Mucosa of descending colon (tissue), 3 donors: Measurements from ENCODE around the gene PLIN3. TPM values are rescaled to one million over a fixed set of nuclear protein-coding genes. Genes with fewer than 3 reads are reported as not detected.
"Not testable (repeated sequence)": the region's sequence is repeated elsewhere in the genome, so short reads cannot be mapped to it uniquely, and the experiment has no call there.

Source experiments
- ATAC-seq: fragments of 200-7000 bp; cut with Tn5 transposase; one replicate; pipeline ENCODE4 v1.9.1; 2020; ENCODE audit warnings: mild to moderate bottlenecking, moderate library complexity
- DNase-seq, 3 donors: peaks; one replicate each; pipeline ENCODE4 v3.0.0-alpha.2; 2020
- H3K36me3 ChIP-seq: fragments of 200-600 bp; one replicate; pipeline ENCODE4 v1.8.0; 2021; ENCODE audit warnings: low read depth, mild to moderate bottlenecking
- H3K4me1 ChIP-seq: fragments of 200-600 bp; one replicate; pipeline ENCODE4 v1.8.0; 2021; ENCODE audit warnings: low read depth, mild to moderate bottlenecking
- H3K4me3 ChIP-seq: fragments of 200-600 bp; one replicate; pipeline ENCODE4 v1.8.0; 2021; ENCODE audit warnings: mild to moderate bottlenecking
- H3K9me3 ChIP-seq: fragments of 200-600 bp; one replicate; pipeline ENCODE4 v1.8.0; 2021; ENCODE audit warnings: mild to moderate bottlenecking
- intact Hi-C, 2 donors: fragments of 100-400 bp; cut with DNase I in 1 of 2; cut with micrococcal nuclease in 1 of 2; formaldehyde crosslinking; loops; one replicate each; pipeline versions ENCODE4 v1.11.0 to v1.11.1; 2022; cut with DNase I, micrococcal nuclease
- total RNA-seq, 3 donors: library from RNA; stranded (reverse); fragmentation: NEBNext Ultra II Directional in 2 of 3; extraction: Animal tissue kit (Norgen Biotek cat#: 25700) in 2 of 3; gene quantifications; one replicate each; pipeline versions ENCODE4 v1.2.1 to v1.2.4, GENCODE V29; 2021 to 2023
- TF ChIP-seq, protein P1 (sequence below): fragments of 200-600 bp; IDR thresholded peaks from one replicate; pipeline ENCODE4 v1.8.0; 2022; ENCODE audit warnings: antibody characterized with exemption, mild to moderate bottlenecking
- donor health status: DM: no; HTN: no; CAD: no; lungs with moderate emphysema.
- donor health status: DM: no; HTN: no; CAD: no.
- donor health status: DM: no; HTN: yes; CAD: no.

PLIN3 gene
- total RNA-seq, 3 donors from 2014 or later: 77.3 to 125 (median 108) TPM

DNA sequence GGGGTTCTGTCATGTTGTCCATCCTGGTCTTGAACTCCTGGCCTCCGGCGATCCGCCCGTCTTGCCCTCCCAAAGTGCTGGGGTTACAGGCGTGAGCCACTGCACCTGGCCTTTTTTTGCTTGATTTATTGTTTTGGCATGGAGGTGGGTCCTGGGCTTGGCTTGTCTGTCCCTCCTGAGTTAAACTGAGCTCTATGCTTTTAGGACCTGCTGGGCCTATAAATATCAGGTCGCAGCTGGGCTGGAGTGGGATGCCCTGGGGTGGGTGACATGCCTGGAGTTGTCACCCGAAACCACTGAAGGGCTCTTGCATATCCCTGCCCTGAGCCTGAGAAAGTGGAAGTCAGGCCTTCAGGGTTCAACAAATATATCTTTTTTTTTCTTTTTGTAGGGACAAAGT, 29.7 kb upstream of the PLIN3 start:
- intact Hi-C loops: no loop called here

DNA sequence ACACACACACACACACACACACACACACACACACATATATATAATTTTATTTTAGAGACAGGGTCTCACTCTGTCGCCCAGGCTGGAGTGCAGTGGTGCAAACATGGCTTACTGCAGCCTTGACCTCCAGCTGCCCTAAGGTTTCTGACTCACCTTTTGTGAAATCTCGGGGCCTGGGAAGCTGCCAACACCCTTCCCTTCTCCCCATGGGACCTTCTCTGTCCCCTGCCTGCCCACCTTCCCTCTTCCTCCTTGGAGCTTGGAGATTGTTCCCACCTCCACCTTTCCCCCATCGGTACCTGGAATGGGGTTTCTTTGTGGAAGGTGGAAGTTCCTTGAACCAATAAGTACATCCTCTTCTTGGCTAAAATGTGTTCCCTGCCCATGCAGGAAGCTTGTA, 28.9 kb upstream of the PLIN3 start:
- intact Hi-C loops: no loop called here
- Histone ChIP-seq H3K36me3 (no peaks in the 10 kb centered on the region), H3K9me3 (no peaks in the 10 kb centered on the region), H3K4me1 (no peaks in the 10 kb centered on the region), H3K4me3 (no peak overlapping the region)
- no peak for ATAC-seq
- TF ChIP-seq, protein P1, sequence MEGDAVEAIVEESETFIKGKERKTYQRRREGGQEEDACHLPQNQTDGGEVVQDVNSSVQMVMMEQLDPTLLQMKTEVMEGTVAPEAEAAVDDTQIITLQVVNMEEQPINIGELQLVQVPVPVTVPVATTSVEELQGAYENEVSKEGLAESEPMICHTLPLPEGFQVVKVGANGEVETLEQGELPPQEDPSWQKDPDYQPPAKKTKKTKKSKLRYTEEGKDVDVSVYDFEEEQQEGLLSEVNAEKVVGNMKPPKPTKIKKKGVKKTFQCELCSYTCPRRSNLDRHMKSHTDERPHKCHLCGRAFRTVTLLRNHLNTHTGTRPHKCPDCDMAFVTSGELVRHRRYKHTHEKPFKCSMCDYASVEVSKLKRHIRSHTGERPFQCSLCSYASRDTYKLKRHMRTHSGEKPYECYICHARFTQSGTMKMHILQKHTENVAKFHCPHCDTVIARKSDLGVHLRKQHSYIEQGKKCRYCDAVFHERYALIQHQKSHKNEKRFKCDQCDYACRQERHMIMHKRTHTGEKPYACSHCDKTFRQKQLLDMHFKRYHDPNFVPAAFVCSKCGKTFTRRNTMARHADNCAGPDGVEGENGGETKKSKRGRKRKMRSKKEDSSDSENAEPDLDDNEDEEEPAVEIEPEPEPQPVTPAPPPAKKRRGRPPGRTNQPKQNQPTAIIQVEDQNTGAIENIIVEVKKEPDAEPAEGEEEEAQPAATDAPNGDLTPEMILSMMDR: no peak
- DNase-seq: no peak

More for the DNA sequence above, 29.7 kb upstream of the PLIN3 start:
- TF ChIP-seq, protein P1: no peak
- no peaks in the 10 kb centered on the region for H3K36me3 ChIP-seq
- ATAC-seq (no peak), DNase-seq (no peak)
- no peak overlapping the region for H3K4me3 ChIP-seq
- no peaks in the 10 kb centered on the region for H3K9me3 ChIP-seq
- no peaks in the 10 kb centered on the region for H3K4me1 ChIP-seq

DNA sequence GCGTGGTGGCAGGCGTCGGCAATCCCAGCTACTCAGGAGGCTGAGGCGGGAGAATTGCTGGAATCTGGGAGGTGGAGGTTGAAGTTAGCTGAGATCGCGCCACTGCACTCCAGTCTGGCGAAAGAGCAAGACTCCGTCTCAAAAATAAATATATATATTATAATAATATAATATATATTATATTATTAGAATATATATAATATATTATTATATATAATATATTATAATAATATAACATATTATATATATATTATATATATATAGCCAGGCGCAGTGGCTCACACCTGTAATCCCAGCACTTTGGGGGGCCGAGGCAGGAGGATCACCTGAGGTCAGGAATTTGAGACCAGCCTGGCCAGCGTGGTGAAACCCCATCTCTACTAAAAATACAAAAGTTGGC, 25.5 kb upstream of the PLIN3 start:
- ATAC-seq, DNase-seq: not testable (repeated sequence)

DNA sequence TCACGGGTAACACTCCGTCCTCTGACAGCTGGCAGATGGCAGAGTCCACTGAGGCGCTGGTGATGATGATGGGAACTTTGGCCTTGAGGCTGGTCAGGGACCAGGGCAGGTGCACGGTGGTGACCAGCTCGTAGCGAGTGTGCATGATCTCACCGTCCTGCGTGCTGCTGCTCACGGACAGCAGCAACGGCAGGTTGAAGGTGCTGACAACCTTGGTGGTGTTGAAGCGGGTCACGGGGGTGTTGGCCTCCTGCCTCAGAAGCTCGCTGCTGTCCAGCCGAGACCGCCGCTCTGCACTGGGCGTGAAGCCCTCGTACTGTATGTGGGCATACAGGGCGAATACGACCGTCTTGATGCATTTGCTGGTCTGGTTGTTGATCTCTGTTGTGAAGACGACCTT, 23.6 kb upstream of the PLIN3 start:
- no peak for DNase-seq
- no peak for ATAC-seq
- TF ChIP-seq, protein P1: no peak

More for the DNA sequence above, 25.5 kb upstream of the PLIN3 start:
- H3K36me3 ChIP-seq, H3K4me1 ChIP-seq, intact Hi-C loops, H3K4me3 ChIP-seq, H3K9me3 ChIP-seq: not testable (repeated sequence)

DNA sequence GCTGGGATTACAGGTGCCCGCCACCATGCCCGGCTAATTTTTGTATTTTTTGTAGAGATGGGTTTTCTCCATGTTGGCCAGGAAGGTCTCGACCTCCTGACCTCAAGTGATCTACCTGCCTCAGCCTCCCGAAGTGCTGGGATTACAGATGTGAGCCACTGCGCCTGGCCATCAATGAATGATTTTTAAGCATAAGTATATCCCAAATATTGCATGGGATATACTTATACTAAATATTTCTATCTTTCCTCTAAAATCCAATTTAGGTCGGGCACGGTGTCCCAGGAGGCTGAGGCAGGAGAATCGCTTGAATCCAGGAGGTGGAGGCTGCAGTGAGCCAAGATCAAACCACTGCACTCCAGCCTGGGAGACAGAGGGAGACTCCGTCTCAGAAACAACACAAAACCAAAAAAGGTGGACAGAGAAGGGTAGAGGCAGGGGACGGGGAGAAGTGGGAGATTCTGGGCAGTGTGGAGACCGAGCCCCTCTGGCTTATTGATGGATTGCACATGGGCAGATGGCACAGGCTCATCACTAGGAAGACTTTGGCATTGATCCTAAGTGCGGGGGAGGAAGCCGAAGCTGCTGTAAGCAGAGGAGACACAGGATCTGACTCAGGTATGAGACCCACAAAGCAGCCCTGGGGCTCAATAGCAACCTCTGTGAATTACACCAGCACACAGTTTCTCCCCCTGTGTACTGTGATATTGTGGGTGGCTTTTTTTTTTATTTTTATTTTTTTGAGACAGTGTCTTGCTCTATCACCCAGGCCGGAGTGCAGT, 21.8 kb upstream of the PLIN3 start:
- ATAC-seq (no peak), DNase-seq (no peak)
- Histone ChIP-seq H3K4me1 (no peaks in the 10 kb centered on the region), H3K9me3 (no peaks in the 10 kb centered on the region), H3K36me3 (no peaks in the 10 kb centered on the region), H3K4me3 (no peak overlapping the region)
- intact Hi-C loops: no loop called here
- TF ChIP-seq, protein P1: no peak

More for the DNA sequence above, 23.6 kb upstream of the PLIN3 start:
- no peaks in the 10 kb centered on the region for H3K4me1 ChIP-seq
- no peaks in the 10 kb centered on the region for H3K9me3 ChIP-seq
- H3K4me3 ChIP-seq: no peak overlapping the region
- intact Hi-C loops: no loop called here
- H3K36me3 ChIP-seq: no peaks in the 10 kb centered on the region

DNA sequence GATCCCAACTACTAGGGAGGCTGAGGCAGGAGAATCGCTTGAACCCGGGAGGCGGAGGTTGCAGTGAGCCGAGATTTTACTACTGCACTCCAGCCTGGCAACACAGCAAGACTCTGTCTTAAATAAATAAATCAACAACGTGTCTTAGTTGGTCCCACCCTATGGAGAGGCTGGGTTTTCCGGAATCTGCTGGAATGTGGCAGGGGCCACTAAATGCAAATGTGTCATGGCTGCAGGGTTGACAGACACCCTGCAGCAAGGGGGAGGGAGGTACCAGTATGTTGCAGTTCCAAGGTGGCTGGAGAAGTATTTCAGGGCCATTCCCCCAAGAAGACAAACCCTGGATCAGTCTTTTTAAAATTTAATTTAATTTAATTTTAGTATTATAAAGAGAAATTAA, 20.3 kb upstream of the PLIN3 start:
- intact Hi-C loops, H3K4me1 ChIP-seq, DNase-seq, H3K36me3 ChIP-seq, H3K4me3 ChIP-seq, H3K9me3 ChIP-seq, ATAC-seq: not testable (repeated sequence)

DNA sequence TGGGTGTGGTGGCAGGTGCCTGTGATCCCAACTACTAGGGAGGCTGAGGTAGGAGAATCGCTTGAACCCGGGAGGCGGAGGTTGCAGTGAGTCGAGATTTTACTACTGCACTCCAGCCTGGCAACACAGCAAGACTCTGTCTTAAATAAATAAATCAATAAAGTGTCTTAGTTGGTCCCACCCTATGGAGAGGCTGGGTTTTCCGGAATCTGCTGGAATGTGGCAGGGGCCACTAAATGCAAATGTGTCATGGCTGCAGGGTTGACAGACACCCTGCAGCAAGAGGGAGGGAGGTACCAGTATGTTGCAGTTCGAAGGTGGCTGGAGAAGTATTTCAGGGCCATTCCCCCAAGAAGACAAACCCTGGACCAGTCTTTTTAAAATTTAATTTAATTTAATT, 17.5 kb upstream of the PLIN3 start:
- DNase-seq, H3K4me1 ChIP-seq, ATAC-seq, H3K9me3 ChIP-seq, H3K4me3 ChIP-seq, H3K36me3 ChIP-seq, intact Hi-C loops: not testable (repeated sequence)

DNA sequence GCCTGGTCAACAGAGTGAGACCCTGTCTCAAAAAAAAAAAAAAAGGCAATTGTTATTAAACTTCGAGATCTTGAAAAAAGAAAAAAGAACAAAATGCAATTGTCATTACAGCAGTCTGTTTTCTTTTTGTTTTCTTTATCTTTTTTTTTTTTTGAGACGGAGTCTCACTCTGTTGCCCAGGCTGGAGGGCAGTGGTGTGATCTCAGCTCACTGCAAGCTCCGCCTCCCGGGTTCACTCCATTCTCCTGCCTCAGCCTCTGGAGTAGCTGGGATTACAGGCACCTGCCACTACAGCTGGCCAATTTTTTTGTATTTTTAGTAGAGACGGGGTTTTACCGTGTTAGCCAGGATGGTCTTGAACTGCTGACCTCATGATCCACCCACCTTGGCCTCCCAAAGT, 15.4 kb upstream of the PLIN3 start:
- intact Hi-C loops, H3K4me3 ChIP-seq, H3K36me3 ChIP-seq, ATAC-seq, H3K4me1 ChIP-seq, H3K9me3 ChIP-seq, DNase-seq: not testable (repeated sequence)
